Astrocyte (in vitro differentiated cells and primary cell): ENCODE data around the gene LMX1B.

ENCODE experiments used
- EZH2 ChIP-seq: IDR thresholded peaks from 2 replicates; pipeline ENCODE4 v1.6.1; 2012; ENCODE audit warnings: mild to moderate bottlenecking, low read length, inconsistent platforms; ENCODE audit not compliant: insufficient read depth
- TF ChIP-seq, protein P1 (sequence below): IDR thresholded peaks from 2 replicates; pipeline ENCODE4 v1.5.1; 2011; ENCODE audit warnings: low read depth, mild to moderate bottlenecking, inconsistent platforms, low read length, moderate library complexity; ENCODE audit not compliant: insufficient read depth

DNA sequence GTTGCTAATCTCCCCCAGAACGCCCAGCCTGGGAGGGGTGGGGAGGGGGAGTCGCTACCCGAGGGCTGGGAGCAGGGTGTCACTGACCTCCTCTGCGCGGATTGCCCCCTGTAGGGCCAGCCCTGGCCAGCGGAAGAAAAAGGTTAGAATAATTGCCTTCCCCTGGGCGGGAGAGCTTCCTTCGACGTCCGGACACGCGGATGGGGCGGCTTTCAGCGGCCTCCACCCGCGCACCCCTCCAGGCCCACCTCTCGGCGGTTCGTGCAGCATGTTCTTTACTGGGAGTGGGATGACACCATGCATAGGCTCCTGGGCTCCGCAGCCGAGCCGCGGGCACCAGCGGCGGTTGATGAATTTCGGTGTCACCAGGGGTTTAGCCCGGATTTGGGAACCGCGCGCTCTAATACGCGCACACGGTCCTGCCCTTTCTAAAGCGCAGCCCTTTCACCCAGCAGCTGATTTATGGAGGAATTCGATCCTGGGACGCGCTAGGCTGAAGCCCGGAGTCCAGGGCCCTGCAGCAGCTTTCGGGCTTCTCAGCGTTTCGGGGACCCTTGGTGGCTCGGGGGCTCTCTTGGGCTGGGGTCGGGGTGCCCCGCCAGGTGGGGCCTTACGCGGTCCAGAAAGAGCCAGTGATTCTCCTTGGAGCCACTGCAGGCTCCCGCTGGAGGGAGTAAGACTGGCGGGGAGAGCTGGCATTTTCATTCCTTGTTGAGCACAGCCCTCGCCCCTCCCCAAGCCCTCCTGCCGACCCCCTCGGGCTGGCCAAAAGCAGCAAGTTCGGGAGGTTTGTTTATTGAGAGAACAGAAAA is 10.1 kb downstream of the LMX1B start:
- TF ChIP-seq, protein P1, sequence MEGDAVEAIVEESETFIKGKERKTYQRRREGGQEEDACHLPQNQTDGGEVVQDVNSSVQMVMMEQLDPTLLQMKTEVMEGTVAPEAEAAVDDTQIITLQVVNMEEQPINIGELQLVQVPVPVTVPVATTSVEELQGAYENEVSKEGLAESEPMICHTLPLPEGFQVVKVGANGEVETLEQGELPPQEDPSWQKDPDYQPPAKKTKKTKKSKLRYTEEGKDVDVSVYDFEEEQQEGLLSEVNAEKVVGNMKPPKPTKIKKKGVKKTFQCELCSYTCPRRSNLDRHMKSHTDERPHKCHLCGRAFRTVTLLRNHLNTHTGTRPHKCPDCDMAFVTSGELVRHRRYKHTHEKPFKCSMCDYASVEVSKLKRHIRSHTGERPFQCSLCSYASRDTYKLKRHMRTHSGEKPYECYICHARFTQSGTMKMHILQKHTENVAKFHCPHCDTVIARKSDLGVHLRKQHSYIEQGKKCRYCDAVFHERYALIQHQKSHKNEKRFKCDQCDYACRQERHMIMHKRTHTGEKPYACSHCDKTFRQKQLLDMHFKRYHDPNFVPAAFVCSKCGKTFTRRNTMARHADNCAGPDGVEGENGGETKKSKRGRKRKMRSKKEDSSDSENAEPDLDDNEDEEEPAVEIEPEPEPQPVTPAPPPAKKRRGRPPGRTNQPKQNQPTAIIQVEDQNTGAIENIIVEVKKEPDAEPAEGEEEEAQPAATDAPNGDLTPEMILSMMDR: no peak
- TF ChIP-seq EZH2: peak; percentile 87
